Suppressor macrophage treated with lipopolysaccharide for 1 hour (primary cell): ENCODE data around the gene GATC.
"Not testable (repeated sequence)": the region's sequence is repeated elsewhere in the genome, so short reads cannot be mapped to it uniquely, and the experiment has no call there.

Experiments
- DNase-seq, 3 donors: peaks; one replicate each; pipeline ENCODE4 v3.0.0-alpha.2; 2020 to 2022

The GATC gene

DNA sequence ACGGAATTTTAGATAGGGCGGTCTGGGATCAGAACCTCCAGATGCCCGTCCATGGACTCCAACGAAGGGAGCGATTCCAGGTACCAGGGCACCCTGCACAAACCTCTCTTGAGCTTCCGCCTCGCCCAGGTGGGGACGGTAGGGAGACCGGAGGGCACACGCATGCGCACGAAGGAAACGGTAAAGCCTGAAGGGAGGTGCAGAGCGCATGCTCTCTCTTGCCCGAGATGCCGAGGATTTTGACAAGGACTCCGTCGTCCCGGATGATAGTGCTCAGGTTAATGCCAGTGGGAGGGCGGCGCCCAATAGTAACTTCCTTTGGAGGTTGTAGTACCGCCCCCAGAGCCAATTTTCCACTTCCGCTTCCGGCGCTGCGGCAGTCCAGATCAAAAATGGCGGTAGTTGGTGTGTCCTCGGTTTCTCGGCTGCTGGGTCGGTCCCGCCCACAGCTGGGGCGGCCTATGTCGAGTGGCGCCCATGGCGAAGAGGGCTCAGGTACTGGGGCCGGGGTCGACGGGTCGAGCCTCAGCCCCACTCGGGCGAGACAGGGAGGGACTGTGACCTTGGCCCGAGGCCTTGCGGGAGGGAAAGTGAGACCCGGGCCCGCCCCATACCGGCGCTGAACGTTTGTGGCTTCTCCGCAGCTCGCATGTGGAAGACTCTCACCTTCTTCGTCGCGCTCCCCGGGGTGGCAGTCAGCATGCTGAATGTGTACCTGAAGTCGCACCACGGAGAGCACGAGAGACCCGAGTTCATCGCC lies 8.3 kb upstream of the GATC start, which contains the start of gene COX6A1:
Gene COX6A1 (plus strand): TSS at position 379 of the 760 bp plus-strand sequence. CDS start 14 bp downstream, at position 393.
- DNase-seq = peak; percentile 96 to 97 (median 97)

DNA sequence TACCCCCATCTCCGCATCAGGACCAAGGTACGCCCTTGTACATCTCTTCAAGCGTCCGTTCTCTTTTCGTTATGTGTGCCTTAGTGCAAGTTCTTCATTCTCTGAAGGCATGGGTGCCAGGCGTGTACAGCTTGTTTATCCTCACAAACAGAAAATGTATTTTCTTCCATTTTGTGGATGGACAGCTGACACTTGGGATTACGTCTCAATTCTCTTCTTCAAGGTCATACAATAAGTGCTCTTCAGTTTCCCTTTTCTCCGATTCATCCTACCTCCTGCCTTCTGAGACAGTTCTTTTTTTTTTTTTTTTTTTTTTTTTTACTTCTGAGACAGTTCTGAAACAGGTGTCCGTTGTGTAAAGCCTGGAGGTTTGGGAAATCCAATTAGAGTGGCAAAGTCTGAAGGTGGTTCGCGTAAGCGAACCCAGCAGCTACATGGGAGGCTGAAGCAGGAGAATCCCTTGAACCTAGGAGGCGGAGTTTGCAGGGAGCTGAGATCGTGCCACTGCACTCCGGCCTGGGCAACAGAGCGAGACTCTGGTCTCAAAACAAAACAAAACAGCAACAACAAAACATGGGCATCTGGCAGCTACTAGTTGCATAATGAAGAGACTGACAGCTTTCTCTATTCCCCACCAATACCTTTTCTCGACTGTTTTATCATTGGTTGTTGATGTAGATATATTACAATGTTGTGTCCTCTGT lies 7.6 kb upstream of the GATC start:
- no peak for DNase-seq

DNA sequence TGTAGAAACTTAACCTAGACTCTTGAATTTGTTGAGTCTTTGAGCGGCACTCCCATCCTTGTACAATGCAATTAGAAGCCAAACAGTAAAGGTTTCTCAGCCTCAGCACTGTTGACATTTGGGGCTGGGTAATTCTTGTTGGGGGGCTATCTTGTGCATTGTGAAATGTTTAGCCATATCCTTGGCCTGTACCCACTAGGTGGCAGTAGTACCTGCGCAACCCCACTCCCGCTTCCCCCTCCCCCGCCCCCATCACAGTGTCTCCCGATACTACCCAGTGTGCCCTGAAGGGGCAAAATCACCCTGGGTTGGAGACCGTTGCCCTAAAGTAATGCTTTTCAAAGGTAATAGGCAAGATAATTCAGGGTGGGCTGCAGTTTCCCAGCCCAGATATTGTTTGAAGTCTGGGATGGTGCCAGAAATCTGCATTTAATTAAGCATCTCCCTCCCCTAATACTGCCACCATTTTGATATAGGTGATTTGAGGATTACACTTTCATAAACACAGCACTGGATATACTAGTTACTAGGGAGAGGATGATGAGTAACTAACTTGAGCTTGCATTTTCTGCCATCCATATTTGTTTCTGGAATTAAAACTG lies 6.5 kb upstream of the GATC start:
- peak; percentile 67 to 84 (median 67) for DNase-seq

DNA sequence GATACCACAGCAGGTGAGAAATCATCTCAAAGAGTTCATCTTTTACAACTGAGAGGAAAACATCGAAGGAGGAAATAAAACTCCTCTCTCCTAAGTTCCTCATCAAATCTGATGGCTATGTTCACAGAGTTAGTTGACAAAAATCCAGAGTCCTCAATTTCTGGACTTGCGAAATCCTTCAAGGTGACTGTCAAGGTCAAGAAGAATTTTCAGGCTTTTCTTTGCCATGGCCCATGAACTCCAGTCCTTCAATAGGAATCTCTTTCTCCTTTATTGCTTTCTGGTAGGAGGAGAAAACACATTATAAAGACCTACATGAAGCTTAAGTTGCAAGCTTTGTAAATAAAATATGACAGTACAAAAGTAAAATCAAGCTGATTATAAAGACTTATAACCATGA lies 1.6 kb upstream of the GATC start:
- DNase-seq = no peak

DNA sequence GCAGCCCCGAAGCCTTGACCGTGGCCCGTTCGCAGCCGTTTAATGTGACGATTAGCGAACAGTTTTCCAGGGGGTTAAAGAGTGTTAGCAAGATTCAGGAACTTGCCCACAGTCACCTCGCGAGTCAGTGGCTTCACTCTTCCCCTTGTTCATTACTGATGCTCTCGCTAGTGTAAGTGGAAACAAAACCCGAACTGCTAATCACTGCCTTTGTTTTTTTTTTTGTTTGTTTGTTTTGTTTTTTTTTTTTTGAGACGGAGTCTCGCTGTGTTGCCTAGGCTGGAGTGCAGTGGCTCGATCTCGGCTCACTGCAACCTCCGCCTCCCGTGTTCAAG lies 567 bp downstream of the GATC start:
- not testable (repeated sequence) for DNase-seq

- no peak for DNase-seq
These were observed 1.7 kb downstream of the GATC start for GRCh38 chr12:120447992-120448391.

- not testable (repeated sequence) for DNase-seq
These were observed 6.3 kb downstream of the GATC start for GRCh38 chr12:120452524-120452923.

DNA sequence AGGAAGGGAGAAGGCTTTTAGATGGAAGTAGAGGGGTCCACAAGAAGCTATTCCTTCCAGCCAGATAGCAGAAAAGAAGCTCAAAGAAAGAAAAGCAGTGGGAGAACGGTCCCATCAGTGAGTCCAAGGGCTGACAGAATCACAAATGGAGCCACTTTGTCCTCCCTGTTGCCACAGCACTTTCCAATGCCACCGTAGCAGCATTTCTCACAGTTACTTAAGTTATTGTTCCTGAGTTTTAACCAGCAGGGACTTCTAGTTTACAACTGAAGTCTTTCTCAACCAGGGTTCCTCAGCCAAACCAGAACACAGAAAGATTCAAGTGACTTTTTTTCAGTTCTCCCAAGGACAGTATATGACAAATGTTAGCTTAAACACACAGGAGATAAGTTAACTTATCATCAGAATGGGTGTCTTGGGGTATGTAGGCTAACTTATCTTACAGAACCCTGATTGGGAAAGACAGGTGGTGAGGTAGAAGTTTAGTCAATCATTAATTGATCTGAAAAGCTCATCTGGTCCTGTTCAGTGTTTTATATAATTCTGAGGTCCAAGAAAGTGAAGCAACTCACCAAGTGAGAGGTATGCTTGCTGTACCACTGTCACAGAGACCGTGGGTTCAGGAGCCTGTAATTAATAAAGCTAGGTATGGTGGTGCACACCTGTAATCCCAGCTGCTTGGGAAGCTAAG lies 7.0 kb downstream of the GATC start:
- DNase-seq = no peak

- DNase-seq = peak; percentile 44 to 60 (median 56)
These were observed 7.7 kb downstream of the GATC start for GRCh38 chr12:120453977-120454376.

DNA sequence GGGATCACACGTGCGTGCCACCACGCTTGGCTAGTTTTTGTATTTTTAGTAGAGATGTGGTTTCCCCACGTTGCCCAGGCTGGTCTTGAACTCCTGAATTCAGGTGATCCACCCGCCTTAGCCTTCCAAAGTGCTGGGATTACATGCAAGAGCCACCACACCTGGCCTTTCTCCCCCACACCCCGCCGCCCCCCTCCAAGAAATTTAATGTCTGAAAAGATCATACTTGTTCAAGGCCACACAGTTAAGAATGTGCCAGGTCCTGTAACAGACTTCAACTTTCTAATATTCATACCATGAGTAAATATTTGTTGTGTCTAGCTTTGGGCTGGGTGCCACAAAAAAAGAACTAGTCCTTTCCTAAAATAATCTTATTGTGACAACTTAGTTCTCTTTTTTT lies 9.1 kb downstream of the GATC start:
- DNase-seq = no peak

- DNase-seq = no peak
These were observed 10.9 kb downstream of the GATC start for GRCh38 chr12:120457133-120457532.

DNA sequence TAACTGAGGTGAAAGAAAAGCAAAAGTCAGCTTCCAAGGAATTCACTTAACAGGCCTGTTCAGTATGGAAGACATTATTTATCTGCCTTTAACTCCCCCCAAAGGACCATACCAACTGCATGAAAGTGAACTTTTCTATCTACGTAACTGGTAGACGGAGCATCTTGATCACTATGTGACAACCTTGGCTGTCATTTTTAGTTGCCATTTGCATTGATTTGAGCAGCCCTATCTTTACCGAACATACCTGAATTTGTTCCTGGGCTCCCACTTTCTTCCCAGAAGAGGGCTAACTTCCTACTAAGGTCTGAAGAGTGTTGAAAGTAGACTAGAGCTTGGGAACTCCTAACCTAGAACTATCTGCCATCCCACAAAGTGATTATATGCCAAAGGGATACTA lies 13.9 kb downstream of the GATC start:
- DNase-seq = no peak

GRCh38 chr12:120462099-120462640 lies 15.9 kb downstream of the GATC start:
- no peak for DNase-seq

DNA sequence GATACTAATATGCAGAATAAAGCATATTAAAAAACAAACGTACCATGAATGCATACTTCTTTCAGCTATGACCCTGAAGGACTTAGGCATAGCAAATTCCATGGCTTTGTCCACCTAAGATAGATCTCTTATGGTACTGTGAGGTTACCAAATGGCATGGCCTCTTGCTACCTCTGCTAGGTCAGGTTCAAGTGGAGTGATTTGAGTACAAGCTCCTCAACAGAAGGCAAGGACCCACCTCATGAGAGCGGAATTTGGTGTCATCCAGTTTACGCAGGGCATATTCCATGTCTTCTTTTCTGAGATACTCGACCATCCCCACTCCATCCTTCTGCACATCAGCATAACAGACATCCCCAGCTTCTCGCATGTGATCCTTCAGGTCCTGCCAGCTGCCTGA lies 17.5 kb downstream of the GATC start:
- no peak for DNase-seq

DNA sequence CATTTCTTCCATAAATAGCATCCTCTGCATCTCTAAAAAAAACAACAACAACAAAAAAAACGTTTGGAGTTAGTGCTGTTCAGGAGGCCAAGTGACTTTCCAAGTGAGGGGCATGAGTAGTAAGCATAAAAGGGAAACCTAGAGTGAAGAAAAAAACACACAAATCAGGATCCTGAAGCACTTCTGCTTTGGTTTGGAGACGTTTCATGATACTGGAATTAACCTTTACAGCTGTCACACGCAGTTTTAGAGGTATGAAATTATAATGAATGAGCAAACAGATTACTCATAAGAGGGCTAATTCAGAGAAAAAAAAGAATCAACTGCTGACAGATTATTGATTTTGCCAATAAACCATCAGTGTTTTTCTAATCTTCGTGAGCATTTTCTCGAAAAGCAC lies 19.5 kb downstream of the GATC start:
- DNase-seq = peak; percentile 45 to 73 (median 59)

GRCh38 chr12:120466560-120467315 lies 20.5 kb downstream of the GATC start:
- peak; percentile 53 to 65 (median 64) for DNase-seq

GRCh38 chr12:120467439-120467838 lies 21.2 kb downstream of the GATC start:
- no peak for DNase-seq

DNA sequence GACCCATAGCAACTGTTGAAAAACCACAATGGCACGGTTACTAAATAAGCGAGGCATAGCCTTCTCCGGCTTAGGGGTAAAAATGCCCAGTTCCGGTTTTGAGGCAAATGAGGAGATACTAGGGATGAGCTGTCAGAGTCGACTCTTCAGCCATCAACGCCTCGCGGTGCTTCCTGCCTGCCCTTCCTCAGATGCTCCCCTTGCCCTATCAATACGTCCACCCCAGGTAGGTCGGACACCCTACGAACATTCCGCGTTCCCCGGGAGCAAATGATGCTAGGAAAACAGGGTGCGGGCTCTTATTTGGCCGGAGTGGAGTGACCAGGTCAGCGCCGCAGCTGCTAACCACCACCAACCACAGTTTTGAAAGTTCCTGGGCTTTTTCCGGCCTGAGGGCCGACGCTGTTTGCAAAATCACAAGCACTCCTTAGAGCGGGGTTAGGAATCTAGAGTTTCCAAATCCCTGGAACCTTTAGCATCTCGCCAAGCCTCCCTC lies 22.1 kb downstream of the GATC start:
- DNase-seq = peak; percentile 69 to 78 (median 71)

- DNase-seq = peak in 2 of 3 donors; percentile 39 to 57
These were observed 22.7 kb downstream of the GATC start for GRCh38 chr12:120468821-120469449.

- peak; percentile 98 to 99 (median 99) for DNase-seq
These were observed 23.4 kb downstream of the GATC start, which contains the start of gene SRSF9 for GRCh38 chr12:120469450-120470149. TSS of gene SRSF9 (minus strand) at chr12:120469748. CDS start at chr12:120469609, 139 bp downstream.
